GM12878 (cell line): ENCODE measurements around the gene NTRK3. TPM values are rescaled to one million over a fixed set of nuclear protein-coding genes. Genes with fewer than 3 reads are reported as not detected.

ENCODE experiments used
- E4F1 ChIP-seq: fragments of 450-650 bp; IDR thresholded peaks from 2 replicates; pipeline ENCODE4 v1.6.1; 2018; ENCODE audit warnings: borderline replicate concordance, mild to moderate bottlenecking; ENCODE audit not compliant: partially characterized antibody
- EGR1 ChIP-seq, 2 experiments: IDR thresholded peaks; 1 replicate in 1 of 2; 2 replicates in 1 of 2; pipeline ENCODE4 v1.6.1; 2011 to 2012; ENCODE audit warnings: low read depth in 2 of 2, low read length in 2 of 2, borderline replicate concordance in 1 of 2, mild to moderate bottlenecking in 1 of 2, moderate library complexity in 1 of 2
- ETV6 ChIP-seq, 2 experiments: fragments of 450-650 bp in 1 of 2; IDR thresholded peaks in 1 of 2; conservative IDR thresholded peaks in 1 of 2; 2 replicates each; pipeline ENCODE4 v1.6.1; 2014; ENCODE audit warnings: antibody characterized with exemption in 1 of 2, borderline replicate concordance in 1 of 2, low read depth in 1 of 2, mild to moderate bottlenecking in 1 of 2, moderate library complexity in 1 of 2
- STAT3 ChIP-seq: IDR thresholded peaks from 2 replicates; pipeline ENCODE4 v1.6.1; 2011; ENCODE audit warnings: low read depth, low read length, improper control_type of control experiment
- ZNF592 ChIP-seq: fragments of 450-650 bp; IDR thresholded peaks from 2 replicates; pipeline ENCODE4 v1.6.1; 2017; ENCODE audit warnings: mild to moderate bottlenecking, moderate library complexity
- polyA plus RNA-seq, 11 experiments: library from polyadenylated mRNA; depleted of rRNA in 4 of 11; unstranded in 6 of 11; stranded (reverse) in 5 of 11; fragments of >200 nt; fragmentation: Nextera tagmentation in 4 of 11; fragmentation: Illumina TruSeq in 1 of 11; extraction: Ambion mirVana in 4 of 11; extraction: Trizol in 1 of 11; gene quantifications; 1 replicate in 1 of 11; 2 replicates in 10 of 11; pipeline versions ENCODE4 v1.2.1 to v1.2.3, GENCODE V29; 2011 to 2016; ENCODE audit warnings: inconsistent platforms in 2 of 11, missing spikeins in 2 of 11, low read depth in 1 of 11
- total RNA-seq, 4 experiments: library from RNA; depleted of rRNA in 3 of 4; stranded (reverse); fragments of >200 nt in 3 of 4; fragmentation: Illumina TruSeq in 1 of 4; extraction: Trizol in 1 of 4; gene quantifications; 2 replicates each; pipeline versions ENCODE4 v1.2.1 to v1.2.3, GENCODE V29; 2013 to 2021

The NTRK3 gene
- total and polyA plus RNA-seq, 10 of the 15 experiments (the other 5 are each of a cell fraction or from before 2014, with no cell fraction given), result not detected

GRCh38 chr15:88127432-88127790 lies 129.1 kb downstream of the NTRK3 start (continued):
- TF ChIP-seq ZNF592 (no peak), E4F1 (no peak), ETV6 (conservative IDR thresholded peaks at IDR 0.05 in 1 of 2, IDR thresholded peaks at IDR 0.05 in 1 of 2; ENCODE audit: borderline replicate concordance in 1 of 2, low read depth in 1 of 2) (no peak), EGR1 (IDR thresholded peaks at IDR 0.05; ENCODE audit: borderline replicate concordance in 1 of 2, low read depth in 2 of 2, low read length in 2 of 2) (no peak), STAT3 (no peak)
